Liver (tissue), 9 donors: ENCODE results near the gene DCAF5. TPM values are rescaled to one million over a fixed set of nuclear protein-coding genes. Genes with fewer than 3 reads are reported as not detected.

ENCODE experiments used
- DNase-seq: peaks from one replicate; pipeline ENCODE4 v3.0.0-alpha.2; 2017; ENCODE audit warnings: low spot score
- H3K27ac ChIP-seq, 2 donors: one replicate each; pipeline ENCODE4 v1.7.0; 2013; ENCODE audit warnings: inconsistent platforms in 2 of 2, low read length in 2 of 2, control low read depth in 1 of 2, low read depth in 1 of 2, mild to moderate bottlenecking in 1 of 2
- H3K27me3 ChIP-seq, 4 donors: one replicate each; pipeline versions ENCODE4 v1.6.1 to v1.7.0; 2013; ENCODE audit warnings: low read length in 3 of 4, inconsistent platforms in 1 of 4, mild to moderate bottlenecking in 1 of 4, moderate library complexity in 1 of 4; ENCODE audit not compliant: control insufficient read depth in 4 of 4, insufficient read depth in 4 of 4
- H3K36me3 ChIP-seq, 4 donors: one replicate each; pipeline versions ENCODE4 v1.6.1 to v1.7.0; 2013; ENCODE audit warnings: low read length in 3 of 4, mild to moderate bottlenecking in 3 of 4, low read depth in 1 of 4, moderate library complexity in 1 of 4; ENCODE audit not compliant: control insufficient read depth in 4 of 4, insufficient read depth in 3 of 4
- H3K4me1 ChIP-seq, 4 donors: one replicate each; pipeline versions ENCODE4 v1.6.1 to v1.7.0; 2013; ENCODE audit warnings: low read length in 3 of 4, mild to moderate bottlenecking in 3 of 4, moderate library complexity in 1 of 4; ENCODE audit not compliant: control insufficient read depth in 4 of 4, insufficient read depth in 4 of 4
- H3K4me3 ChIP-seq, 3 donors: one replicate each; pipeline versions ENCODE4 v1.6.1 to v1.7.0; 2013; ENCODE audit warnings: low read length in 3 of 3, control low read depth in 1 of 3, low read depth in 1 of 3, mild to moderate bottlenecking in 1 of 3
- H3K9ac ChIP-seq, 2 donors: one replicate each; pipeline ENCODE4 v1.7.0; 2013; ENCODE audit warnings: low read length in 2 of 2, mild to moderate bottlenecking in 2 of 2, moderate library complexity in 2 of 2, control low read depth in 1 of 2, low read depth in 1 of 2
- H3K9me3 ChIP-seq, 4 donors: one replicate each; pipeline versions ENCODE4 v1.6.1 to v1.7.0; 2013; ENCODE audit warnings: low read length in 3 of 4; ENCODE audit not compliant: control insufficient read depth in 4 of 4
- GABPA ChIP-seq, 2 donors: IDR thresholded peaks in 1 of 2; conservative IDR thresholded peaks in 1 of 2; 2 replicates each; pipeline ENCODE4 v1.6.1; 2016; ENCODE audit warnings: antibody characterized with exemption in 2 of 2, mild to moderate bottlenecking in 1 of 2, moderate library complexity in 1 of 2
- JUND ChIP-seq, 2 donors: IDR thresholded peaks; 2 replicates each; pipeline ENCODE4 v1.6.1; 2016; ENCODE audit warnings: antibody characterized with exemption in 2 of 2
- RAD21 ChIP-seq, 2 donors: IDR thresholded peaks; 2 replicates each; pipeline ENCODE4 v1.6.1; 2016; ENCODE audit warnings: antibody characterized with exemption in 2 of 2, mild to moderate bottlenecking in 2 of 2
- REST ChIP-seq: IDR thresholded peaks from 2 replicates; pipeline ENCODE4 v1.6.1; 2016; ENCODE audit warnings: antibody characterized with exemption, mild to moderate bottlenecking
- RXRA ChIP-seq, 2 donors: IDR thresholded peaks; 2 replicates each; pipeline ENCODE4 v1.6.1; 2017 to 2018; ENCODE audit warnings: antibody characterized with exemption in 2 of 2, mild to moderate bottlenecking in 1 of 2
- ZBTB33 ChIP-seq: IDR thresholded peaks from 2 replicates; pipeline ENCODE4 v1.6.1; 2016; ENCODE audit warnings: antibody characterized with exemption
- WGBS: extraction: QIAGEN DNeasy Blood & Tissue Kit; methylation state at CpG from one replicate; pipeline ENCODE4 v1.1.7; 2013; 5-methylcytosine and 5-hydroxymethylcytosine counted together
- polyA plus RNA-seq, 2 donors: library from polyadenylated mRNA; stranded (reverse) in 1 of 2; unstranded in 1 of 2; fragments of 200-250 nt in 1 of 2; fragments of >200 nt in 1 of 2; fragmentation: Nextera tagmentation in 1 of 2; extraction: Ambion mirVana in 1 of 2; gene quantifications; one replicate each; pipeline versions ENCODE4 v1.2.1 to v1.2.3, GENCODE V29; 2013 to 2015
- total RNA-seq, 2 donors: library from RNA; depleted of rRNA; stranded (reverse); fragments of >200 nt; gene quantifications; one replicate each; pipeline ENCODE4 v1.2.3, GENCODE V29; 2014
- donor health status: healthy.
- donor health status: healthy.
- donor health status: healthy.
- donor health status: healthy.
- donor health status: healthy.

DCAF5 gene
- total and polyA plus RNA-seq, 4 donors, result 12.9 to 18.1 (median 14.5) TPM

- H3K9me3 ChIP-seq, result no peaks in the 10 kb centered on the region
- WGBS, result 97% methylated on average over 3 of the region's 3 CpGs
- H3K27me3 ChIP-seq, result no peaks in the 10 kb centered on the region
- no peak for DNase-seq
- H3K36me3 ChIP-seq, result peaks cover 4 to 20% (median 14%) of the 10 kb centered on the region in 4 donors
- TF ChIP-seq REST (no peak), RAD21 (IDR thresholded peaks at IDR 0.05) (no peak)
- H3K4me3 ChIP-seq, result no peak overlapping the region
- peaks cover 0 to 4% (median 2%) of the 10 kb centered on the region in 4 donors for H3K4me1 ChIP-seq
- no peak overlapping the region for H3K9ac ChIP-seq
- no peak overlapping the region for H3K27ac ChIP-seq
These were observed 76.6 kb downstream of the DCAF5 start for GRCh38 chr14:69076341-69076740.

- H3K36me3 ChIP-seq, result peaks cover 4 to 30% (median 22%) of the 10 kb centered on the region in 4 donors
These were observed 79.0 kb downstream of the DCAF5 start for GRCh38 chr14:69073915-69074314.

More at GRCh38 chr14:69073915-69074314, 79.0 kb downstream of the DCAF5 start:
- Histone ChIP-seq H3K27ac (no peak overlapping the region), H3K4me3 (no peak overlapping the region), H3K4me1 (no peaks in the 10 kb centered on the region), H3K9ac (no peak overlapping the region), H3K9me3 (no peaks in the 10 kb centered on the region), H3K27me3 (no peaks in the 10 kb centered on the region)
- TF ChIP-seq RXRA (IDR thresholded peaks at IDR 0.05) (no peak), REST (no peak), GABPA (IDR thresholded peaks at IDR 0.05 in 1 of 2, conservative IDR thresholded peaks at IDR 0.05 in 1 of 2) (no peak), ZBTB33 (no peak), JUND (IDR thresholded peaks at IDR 0.05) (no peak)
- 68% methylated on average over 1 of the region's 1 CpG for WGBS
- no peak for DNase-seq
